ENCODE results near the gene KCNA5. TPM values are rescaled to one million over a fixed set of nuclear protein-coding genes. Genes with fewer than 3 reads are reported as not detected.

KCNA5 gene
- total RNA-seq, 2 donors from 2014 or later: 0.33 to 2.6 TPM

DNA sequence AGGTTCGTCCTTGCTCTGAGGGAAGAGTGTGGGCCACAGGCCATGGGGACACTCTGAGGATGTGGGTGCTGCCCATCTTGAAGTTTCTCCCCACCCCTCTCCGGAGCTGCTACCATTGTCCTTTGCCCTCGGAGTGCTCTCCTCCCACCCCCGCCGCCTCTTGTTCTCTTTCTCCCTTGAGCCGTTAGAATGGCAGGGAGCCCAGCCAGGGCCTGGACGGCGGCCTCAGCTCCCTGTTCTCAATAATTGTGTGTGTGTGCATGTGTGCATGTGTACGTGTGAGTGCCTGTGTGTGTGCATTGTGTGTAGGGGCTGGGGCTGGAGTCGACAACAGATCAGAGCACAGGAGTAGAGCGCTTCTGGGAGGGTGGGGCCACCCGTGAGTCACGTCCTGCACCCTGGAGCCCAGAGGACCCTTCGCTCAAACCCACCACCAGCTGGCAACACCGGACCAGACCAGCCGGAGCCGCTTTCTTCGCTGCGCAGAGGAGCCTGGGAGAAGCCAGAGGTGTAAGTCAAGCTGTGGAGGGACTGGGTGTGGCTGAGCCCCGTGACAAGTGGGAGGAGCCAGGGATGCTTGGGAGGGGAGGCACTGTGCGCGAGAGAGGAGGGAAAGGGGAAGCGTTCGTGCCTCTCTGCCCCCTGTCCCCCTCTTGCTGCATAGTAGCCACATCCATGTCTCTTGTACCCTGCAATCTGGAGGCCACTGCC, 25.9 kb upstream of the KCNA5 start:
- Histone ChIP-seq H3K9me3 (no peaks in the 10 kb centered on the region), H3K27me3 (no peaks in the 10 kb centered on the region), H3K27ac (no peak overlapping the region), H3K4me3 (no peak overlapping the region), H3K36me3 (replicated peaks in 1 of 2; ENCODE audit: insufficient read depth in 1 of 2, low read depth in 2 of 2) (no peaks in the 10 kb centered on the region), H3K4me1 (no peaks in the 10 kb centered on the region)
- DNase-seq (no peak), ATAC-seq (no peak)
- WGBS, 2 donors: 68 to 74% methylated on average over 24 of the region's 24 CpGs
- TF ChIP-seq POLR2A (IDR thresholded peaks at IDR 0.05) (no peak), CTCF (IDR thresholded peaks at IDR 0.05) (no peak)
- intact Hi-C loops (cut with DNase I): no loop called here

DNA sequence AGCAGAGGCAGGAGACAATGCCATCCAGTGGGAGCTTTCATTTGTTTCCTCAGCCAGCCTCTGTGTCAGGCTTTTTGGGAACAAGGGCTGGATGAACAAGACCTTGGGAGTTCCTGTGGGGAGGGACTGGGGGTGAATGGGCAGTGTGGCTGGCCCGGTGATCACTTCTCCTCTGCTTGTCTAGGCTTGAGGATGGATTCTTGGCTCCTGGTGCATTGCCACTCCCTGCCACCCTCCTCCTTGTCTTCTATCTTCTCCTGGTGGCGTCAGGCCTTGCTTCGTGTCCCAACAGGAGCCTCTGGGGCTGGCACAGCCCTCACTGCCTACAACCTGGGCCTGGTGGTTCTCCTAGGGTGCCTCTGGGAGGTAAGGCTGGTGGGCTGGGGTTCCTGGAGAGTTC, 25.0 kb upstream of the KCNA5 start:
- ATAC-seq (no peak), DNase-seq (no peak)
- Histone ChIP-seq H3K27ac (no peak overlapping the region), H3K4me3 (no peak overlapping the region), H3K27me3 (no peaks in the 10 kb centered on the region), H3K36me3 (replicated peaks in 1 of 2; ENCODE audit: insufficient read depth in 1 of 2, low read depth in 2 of 2) (no peaks in the 10 kb centered on the region), H3K4me1 (no peaks in the 10 kb centered on the region), H3K9me3 (no peaks in the 10 kb centered on the region)
- 69 to 81% methylated on average over 3 of the region's 3 CpGs for WGBS, 2 donors
- intact Hi-C loops (cut with DNase I): no loop called here
- TF ChIP-seq POLR2A (IDR thresholded peaks at IDR 0.05): no peak
- no peak for TF ChIP-seq CTCF (IDR thresholded peaks at IDR 0.05)

DNA sequence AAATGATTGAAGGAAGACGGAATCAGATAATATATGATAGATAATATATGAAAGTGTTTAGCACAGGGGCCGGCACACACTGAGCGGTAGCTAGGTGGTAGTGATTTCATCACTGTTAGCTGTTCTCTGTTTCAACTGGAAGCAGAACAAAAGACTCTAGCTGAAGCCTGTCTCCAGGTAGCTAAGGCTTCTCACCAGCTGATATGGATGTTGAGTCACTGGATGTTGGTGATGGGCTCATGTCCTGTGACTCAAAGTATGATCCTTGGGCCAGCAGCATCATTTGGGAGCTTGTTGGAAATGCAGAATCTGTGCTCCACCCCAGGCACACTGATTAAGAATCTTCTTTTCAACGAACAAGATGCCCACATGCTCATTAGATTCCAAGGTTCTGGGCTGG, 21.7 kb upstream of the KCNA5 start:
- no peak overlapping the region for H3K27ac ChIP-seq
- H3K4me3 ChIP-seq: no peak overlapping the region
- 52 to 62% methylated on average over 4 of the region's 4 CpGs for WGBS, 2 donors
- H3K36me3 ChIP-seq (replicated peaks in 1 of 2; ENCODE audit: insufficient read depth in 1 of 2, low read depth in 2 of 2): no peaks in the 10 kb centered on the region
- no peaks in the 10 kb centered on the region for H3K4me1 ChIP-seq
- no peaks in the 10 kb centered on the region for H3K9me3 ChIP-seq
- TF ChIP-seq POLR2A (IDR thresholded peaks at IDR 0.05) (no peak), CTCF (IDR thresholded peaks at IDR 0.05) (no peak)
- no peak for ATAC-seq
- H3K27me3 ChIP-seq: no peaks in the 10 kb centered on the region
- no peak for DNase-seq
- intact Hi-C loops (cut with DNase I): no loop called here

GRCh38 chr12:5022465-5023061, 21.1 kb upstream of the KCNA5 start:
- Histone ChIP-seq H3K27me3 (no peaks in the 10 kb centered on the region), H3K36me3 (replicated peaks in 1 of 2; ENCODE audit: insufficient read depth in 1 of 2, low read depth in 2 of 2) (no peaks in the 10 kb centered on the region), H3K27ac (no peak overlapping the region), H3K4me3 (no peak overlapping the region), H3K4me1 (no peaks in the 10 kb centered on the region), H3K9me3 (no peaks in the 10 kb centered on the region)
- peak; percentile 68 for ATAC-seq
- TF ChIP-seq CTCF (IDR thresholded peaks at IDR 0.05) (peak; percentile 67 to 85 (median 80)), POLR2A (IDR thresholded peaks at IDR 0.05) (no peak)
- 14 to 19% methylated on average over 10 to 12 of the region's 12 CpGs for WGBS, 2 donors
- intact Hi-C loops (cut with DNase I): no loop called here
- DNase-seq: peak; percentile 42 to 55 (median 53)

DNA sequence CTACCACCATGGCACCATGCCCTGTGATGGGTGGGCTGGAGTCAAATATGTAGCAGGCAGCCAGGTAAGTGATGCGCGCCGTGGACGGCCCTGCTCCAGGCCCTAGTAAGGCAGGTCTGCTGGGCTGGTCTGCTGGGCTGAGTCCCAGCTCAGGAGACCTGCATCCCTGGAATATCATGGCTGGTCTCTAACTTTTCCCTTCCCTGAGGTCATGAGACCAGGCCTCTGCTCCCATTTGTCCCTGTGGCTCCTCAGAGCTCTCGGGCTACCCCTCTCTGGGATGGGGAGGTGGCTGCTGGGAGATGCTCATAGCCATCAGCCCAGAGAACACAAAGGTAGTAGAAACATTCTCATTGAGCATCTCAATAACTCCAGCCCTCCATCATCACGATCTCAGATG, 19.8 kb upstream of the KCNA5 start:
- no peaks in the 10 kb centered on the region for H3K9me3 ChIP-seq
- 69 to 75% methylated on average over 4 to 6 of the region's 6 CpGs for WGBS, 2 donors
- ATAC-seq (no peak), DNase-seq (no peak)
- intact Hi-C loops (cut with DNase I): no loop called here
- TF ChIP-seq POLR2A (IDR thresholded peaks at IDR 0.05) (no peak), CTCF (IDR thresholded peaks at IDR 0.05) (no peak)
- no peak overlapping the region for H3K27ac ChIP-seq
- no peak overlapping the region for H3K4me3 ChIP-seq
- H3K36me3 ChIP-seq (replicated peaks in 1 of 2; ENCODE audit: insufficient read depth in 1 of 2, low read depth in 2 of 2): no peaks in the 10 kb centered on the region
- H3K27me3 ChIP-seq: no peaks in the 10 kb centered on the region
- H3K4me1 ChIP-seq: no peaks in the 10 kb centered on the region
